AG04449 (cell line): ENCODE results near the gene ROBO1.

Experiments
- CTCF ChIA-PET: fragments of 350-600 bp; formaldehyde crosslinking; extraction: SDS; loops from one replicate; lab custom pipeline; 2021; ENCODE audit warnings: antibody characterized with exemption; lab: Yijun Ruan, JAX
- POLR2A ChIA-PET: fragments of 400-600, 350-600 bp; formaldehyde crosslinking; extraction: SDS; loops from one replicate; lab custom pipeline; 2020; ENCODE audit warnings: antibody characterized with exemption, inconsistent platforms; lab: Yijun Ruan, JAX
- DNase-seq: peaks from one replicate; pipeline ENCODE4 v3.0.0-alpha.2; 2010; ENCODE audit warnings: low read depth, low spot score
- H3K4me3 ChIP-seq: 2 replicates; pipeline ENCODE4 v1.5.1; 2011; ENCODE audit warnings: low read depth, mild to moderate bottlenecking, control low read depth, low read length
- TF ChIP-seq, protein P1 (sequence below): IDR thresholded peaks from one replicate; pipeline ENCODE4 v1.5.1; 2011; ENCODE audit warnings: mild to moderate bottlenecking, moderate library complexity, low read length, control low read depth, inconsistent platforms; ENCODE audit not compliant: insufficient read depth; ENCODE audit errors: missing control alignments

ROBO1 gene

DNA sequence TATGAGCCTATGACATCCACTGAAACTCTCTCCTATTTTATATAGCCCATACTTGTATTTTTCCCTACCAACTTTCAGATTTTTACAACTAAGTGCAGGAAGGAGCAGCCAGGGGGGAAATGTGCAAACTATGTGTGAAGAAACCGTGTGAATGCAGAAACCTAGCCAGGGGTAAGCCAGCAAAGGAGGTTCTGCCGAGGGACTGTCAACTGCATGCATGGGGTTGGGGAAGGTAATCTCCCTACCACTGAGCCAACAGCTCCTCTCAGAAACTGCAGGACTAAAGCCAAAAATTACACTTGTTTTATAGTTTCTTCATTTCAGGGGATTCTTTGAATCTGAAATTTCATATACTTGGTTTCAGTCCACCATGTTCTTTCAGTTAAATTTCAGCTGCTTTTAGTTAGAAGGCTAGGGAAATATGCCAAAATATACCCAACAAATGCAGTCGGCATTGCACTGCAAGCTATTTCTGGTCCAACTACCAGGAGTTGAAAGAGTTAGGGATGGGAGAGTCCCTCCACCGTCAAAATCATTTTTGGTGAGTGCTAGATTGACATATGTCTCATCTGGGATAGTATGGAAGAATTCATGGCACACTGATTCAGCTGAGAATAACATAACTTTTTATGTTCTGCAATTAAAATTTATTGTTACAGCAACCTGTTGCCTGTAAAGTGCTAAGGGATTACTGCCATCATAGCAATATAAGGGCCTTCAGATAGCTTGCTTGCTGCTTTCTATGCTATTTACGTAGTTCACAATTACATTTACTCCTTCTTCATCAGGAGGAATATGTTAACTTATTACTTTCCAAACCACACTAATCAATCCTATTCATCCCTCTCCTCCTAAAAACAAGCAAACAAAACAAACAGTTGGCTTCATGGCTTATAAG is 904.2 kb downstream of the ROBO1 start:
- POLR2A ChIA-PET = no interaction called here
- no peak for DNase-seq
- CTCF ChIA-PET = interaction anchor here (0.8 to 1.4 kb wide), 3 partner anchors 9 to 60 kb away, joined by 3 read pairs; no protein-coding TSS in a partner anchor
- H3K4me3 ChIP-seq = no peak overlapping the region
- TF ChIP-seq, protein P1, sequence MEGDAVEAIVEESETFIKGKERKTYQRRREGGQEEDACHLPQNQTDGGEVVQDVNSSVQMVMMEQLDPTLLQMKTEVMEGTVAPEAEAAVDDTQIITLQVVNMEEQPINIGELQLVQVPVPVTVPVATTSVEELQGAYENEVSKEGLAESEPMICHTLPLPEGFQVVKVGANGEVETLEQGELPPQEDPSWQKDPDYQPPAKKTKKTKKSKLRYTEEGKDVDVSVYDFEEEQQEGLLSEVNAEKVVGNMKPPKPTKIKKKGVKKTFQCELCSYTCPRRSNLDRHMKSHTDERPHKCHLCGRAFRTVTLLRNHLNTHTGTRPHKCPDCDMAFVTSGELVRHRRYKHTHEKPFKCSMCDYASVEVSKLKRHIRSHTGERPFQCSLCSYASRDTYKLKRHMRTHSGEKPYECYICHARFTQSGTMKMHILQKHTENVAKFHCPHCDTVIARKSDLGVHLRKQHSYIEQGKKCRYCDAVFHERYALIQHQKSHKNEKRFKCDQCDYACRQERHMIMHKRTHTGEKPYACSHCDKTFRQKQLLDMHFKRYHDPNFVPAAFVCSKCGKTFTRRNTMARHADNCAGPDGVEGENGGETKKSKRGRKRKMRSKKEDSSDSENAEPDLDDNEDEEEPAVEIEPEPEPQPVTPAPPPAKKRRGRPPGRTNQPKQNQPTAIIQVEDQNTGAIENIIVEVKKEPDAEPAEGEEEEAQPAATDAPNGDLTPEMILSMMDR = no peak

DNA sequence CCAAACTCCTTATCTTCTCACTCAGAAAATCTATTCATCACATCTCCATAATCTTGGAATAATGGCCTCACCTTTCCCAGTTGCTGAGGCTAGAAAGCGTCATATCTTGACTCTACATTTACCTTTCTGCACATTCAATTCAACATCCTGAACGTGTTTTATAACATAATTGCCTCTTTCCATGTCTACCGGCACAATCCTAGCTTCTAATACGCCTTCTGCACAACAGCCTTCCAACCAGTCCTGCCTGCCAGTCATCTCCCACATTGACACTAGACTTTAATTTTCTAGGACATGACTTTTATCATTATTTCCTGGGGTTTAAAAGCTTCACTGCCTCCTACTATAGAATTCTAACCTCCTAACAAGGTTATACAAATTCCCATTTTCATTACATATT is 906.6 kb downstream of the ROBO1 start:
- CTCF ChIA-PET = interaction anchor here (1.3 kb wide), 1 partner anchor 171 kb away, joined by 3 read pairs; no protein-coding TSS in a partner anchor
- H3K4me3 ChIP-seq = no peak overlapping the region
- TF ChIP-seq, protein P1 = no peak
- no peak for DNase-seq
- POLR2A ChIA-PET = no interaction called here

DNA sequence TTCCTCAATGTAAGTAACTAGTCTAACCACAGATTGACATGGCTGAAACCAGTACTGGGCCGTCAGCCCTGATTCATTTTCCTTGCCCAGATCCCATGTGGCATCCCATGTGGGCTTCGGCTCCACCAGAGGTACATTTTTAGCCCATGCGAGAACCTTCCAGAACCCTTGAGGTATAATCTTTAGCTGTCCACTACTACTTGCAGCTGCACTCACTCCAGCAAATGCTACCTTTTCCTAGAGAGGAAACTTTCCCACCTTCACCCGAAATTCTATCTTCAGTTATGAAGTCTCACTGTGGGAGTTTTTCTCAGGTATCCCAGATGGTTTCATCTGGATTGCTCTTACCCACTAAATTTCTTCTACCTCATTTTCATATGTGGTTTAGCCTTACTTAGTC is 907.2 kb downstream of the ROBO1 start:
- ChIA-PET CTCF (no interaction called here), POLR2A (no interaction called here)
- H3K4me3 ChIP-seq = no peak overlapping the region
- DNase-seq = no peak
- TF ChIP-seq, protein P1 = no peak

DNA sequence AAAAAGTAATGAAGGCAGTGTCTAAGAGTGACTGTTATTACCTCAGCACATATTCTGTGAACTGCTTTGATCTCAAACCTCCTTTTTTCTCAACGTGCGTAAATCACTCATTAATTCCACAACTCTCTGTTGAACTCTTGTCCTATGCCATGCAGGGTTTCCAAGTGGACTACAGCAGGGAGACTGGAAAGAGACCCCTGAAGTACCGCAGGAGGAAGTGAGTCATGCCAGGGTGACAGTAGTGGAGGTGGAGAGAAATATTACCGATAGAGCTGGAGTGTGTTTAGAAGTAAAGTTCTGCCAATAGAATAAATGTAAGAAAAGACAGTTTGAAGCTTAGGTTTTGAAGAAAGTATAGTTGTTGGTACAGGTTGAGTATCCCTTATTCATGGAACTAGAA is 908.9 kb downstream of the ROBO1 start:
- no peak for DNase-seq
- CTCF ChIA-PET = interaction anchor here (1.0 kb wide), 1 partner anchor 13 kb away, joined by 3 read pairs; no protein-coding TSS in a partner anchor

DNA sequence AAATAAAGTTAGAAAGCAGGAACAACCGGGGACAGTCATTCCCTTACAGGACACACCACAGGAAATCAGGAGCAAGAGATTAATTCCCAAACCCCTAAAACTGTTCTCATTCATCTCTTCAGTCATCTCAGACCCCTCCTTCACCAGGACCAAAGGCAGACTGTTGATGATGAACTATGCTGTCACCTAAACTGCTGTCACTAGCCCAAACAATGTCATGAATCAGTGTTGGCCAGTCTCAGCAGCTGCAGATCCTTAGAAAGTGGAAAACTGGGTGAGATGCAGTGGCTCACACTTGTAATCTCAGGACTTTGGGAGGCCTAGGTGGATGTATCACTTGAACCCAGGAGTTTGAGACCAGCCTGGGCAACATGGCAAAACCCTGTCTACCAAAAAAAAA is 909.6 kb downstream of the ROBO1 start:
- DNase-seq = no peak
- H3K4me3 ChIP-seq = no peak overlapping the region
- ChIA-PET POLR2A (no interaction called here), CTCF (interaction anchor here (1.4 kb wide), 1 partner anchor 177 kb away, joined by 4 read pairs; no protein-coding TSS in a partner anchor)
- TF ChIP-seq, protein P1 = no peak

More for the DNA sequence above, 908.9 kb downstream of the ROBO1 start:
- no peak overlapping the region for H3K4me3 ChIP-seq
- TF ChIP-seq, protein P1 = no peak
- POLR2A ChIA-PET = no interaction called here

DNA sequence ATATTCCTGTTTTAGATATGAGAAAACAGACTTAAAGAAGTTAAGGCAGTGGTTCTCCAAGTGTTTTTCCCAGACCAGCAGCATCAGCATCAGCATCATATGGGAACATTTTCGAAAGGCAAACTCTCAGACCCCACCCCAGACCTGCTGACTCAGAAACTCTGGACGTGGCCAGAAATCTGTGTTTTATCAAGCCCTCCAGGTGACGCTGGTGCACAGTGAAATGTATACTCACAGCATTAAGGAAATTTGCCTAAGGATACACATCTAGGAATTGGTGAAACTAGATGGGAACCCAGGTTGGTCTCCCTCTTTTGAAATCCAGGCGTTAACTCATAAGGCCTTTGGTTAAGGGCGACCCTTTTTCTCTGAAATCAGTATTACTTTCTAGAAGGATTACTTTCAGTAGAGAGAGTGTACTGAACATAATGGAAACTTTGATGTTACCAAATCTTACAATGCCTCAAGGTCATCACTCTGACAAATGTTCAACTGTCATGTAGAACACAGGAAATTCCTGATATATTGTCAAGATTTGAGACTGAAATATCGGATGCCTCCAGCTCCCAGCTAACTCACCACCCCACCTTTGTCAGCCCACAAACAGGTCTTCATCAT is 910.2 kb downstream of the ROBO1 start:
- H3K4me3 ChIP-seq = no peak overlapping the region
- ChIA-PET POLR2A (no interaction called here), CTCF (interaction anchor here (0.7 to 1.4 kb wide), 2 partner anchors 23 to 177 kb away, joined by 3 to 4 read pairs; no protein-coding TSS in a partner anchor)
- no peak for DNase-seq
- TF ChIP-seq, protein P1 = no peak
